Activated CD8-positive, alpha-beta memory T cell treated with anti-CD3 and anti-CD28 coated beads for 24 hours (primary cell): Measurements from ENCODE around the gene NOP9.
"Not testable (repeated sequence)": the region's sequence is repeated elsewhere in the genome, so short reads cannot be mapped to it uniquely, and the experiment has no call there.

Source experiments
- DNase-seq: peaks from one replicate; pipeline ENCODE4 v3.0.0-alpha.2; 2020

The NOP9 gene

DNA sequence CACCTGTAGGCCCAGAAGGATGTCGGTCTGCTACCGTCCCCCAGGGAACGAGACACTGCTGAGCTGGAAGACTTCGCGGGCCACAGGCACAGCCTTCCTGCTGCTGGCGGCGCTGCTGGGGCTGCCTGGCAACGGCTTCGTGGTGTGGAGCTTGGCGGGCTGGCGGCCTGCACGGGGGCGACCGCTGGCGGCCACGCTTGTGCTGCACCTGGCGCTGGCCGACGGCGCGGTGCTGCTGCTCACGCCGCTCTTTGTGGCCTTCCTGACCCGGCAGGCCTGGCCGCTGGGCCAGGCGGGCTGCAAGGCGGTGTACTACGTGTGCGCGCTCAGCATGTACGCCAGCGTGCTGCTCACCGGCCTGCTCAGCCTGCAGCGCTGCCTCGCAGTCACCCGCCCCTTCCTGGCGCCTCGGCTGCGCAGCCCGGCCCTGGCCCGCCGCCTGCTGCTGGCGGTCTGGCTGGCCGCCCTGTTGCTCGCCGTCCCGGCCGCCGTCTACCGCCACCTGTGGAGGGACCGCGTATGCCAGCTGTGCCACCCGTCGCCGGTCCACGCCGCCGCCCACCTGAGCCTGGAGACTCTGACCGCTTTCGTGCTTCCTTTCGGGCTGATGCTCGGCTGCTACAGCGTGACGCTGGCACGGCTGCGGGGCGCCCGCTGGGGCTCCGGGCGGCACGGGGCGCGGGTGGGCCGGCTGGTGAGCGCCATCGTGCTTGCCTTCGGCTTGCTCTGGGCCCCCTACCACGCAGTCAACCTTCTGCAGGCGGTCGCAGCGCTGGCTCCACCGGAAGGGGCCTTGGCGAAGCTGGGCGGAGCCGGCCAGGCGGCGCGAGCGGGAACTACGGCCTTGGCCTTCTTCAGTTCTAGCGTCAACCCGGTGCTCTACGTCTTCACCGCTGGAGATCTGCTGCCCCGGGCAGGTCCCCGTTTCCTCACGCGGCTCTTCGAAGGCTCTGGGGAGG lies 11.3 kb downstream of the NOP9 start, which contains the start of gene LTB4R:
Gene LTB4R, plus strand, starts transcription at position 857 of the 959 bp plus-strand sequence. CDS start 4,150 bp downstream, outside the sequence.
- peak; percentile 89 for DNase-seq

DNA sequence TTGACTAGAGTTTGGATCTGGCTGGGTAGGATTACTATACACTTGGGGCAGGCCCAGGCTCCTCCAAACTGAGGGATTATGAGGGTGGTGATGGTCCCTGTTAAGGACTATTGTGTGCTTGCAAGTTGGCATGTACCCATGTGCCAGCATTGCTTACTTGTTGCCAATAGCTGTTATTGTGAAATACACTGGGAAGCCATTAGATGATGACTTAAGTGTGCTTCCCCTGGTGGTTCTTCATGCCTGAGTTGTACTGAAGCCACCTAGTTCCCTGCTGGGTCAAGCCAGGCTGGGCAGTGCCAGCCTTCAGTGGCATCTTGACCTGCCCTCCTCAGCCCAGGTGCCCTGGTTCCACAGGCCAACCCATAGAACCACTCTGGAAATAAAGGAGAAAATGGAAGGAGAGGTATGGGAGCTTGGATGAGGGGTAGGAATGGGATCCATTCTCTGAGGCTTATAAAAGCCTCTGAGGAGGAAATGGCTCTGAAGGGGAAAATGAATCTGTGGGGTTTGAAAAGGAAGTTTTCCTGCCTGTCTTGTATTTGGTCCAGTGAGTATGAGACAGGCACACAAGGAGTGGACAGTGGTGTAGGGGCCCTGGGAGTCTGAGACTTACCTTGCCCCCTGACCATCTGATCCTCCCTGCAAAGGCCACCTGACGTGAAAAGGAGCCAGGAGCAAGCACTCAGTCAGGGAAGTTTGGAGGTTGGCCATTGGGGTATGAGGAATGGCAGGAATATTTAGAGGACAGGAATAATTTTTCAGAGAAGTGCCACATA lies 12.4 kb downstream of the NOP9 start:
- DNase-seq = peak; percentile 69

DNA sequence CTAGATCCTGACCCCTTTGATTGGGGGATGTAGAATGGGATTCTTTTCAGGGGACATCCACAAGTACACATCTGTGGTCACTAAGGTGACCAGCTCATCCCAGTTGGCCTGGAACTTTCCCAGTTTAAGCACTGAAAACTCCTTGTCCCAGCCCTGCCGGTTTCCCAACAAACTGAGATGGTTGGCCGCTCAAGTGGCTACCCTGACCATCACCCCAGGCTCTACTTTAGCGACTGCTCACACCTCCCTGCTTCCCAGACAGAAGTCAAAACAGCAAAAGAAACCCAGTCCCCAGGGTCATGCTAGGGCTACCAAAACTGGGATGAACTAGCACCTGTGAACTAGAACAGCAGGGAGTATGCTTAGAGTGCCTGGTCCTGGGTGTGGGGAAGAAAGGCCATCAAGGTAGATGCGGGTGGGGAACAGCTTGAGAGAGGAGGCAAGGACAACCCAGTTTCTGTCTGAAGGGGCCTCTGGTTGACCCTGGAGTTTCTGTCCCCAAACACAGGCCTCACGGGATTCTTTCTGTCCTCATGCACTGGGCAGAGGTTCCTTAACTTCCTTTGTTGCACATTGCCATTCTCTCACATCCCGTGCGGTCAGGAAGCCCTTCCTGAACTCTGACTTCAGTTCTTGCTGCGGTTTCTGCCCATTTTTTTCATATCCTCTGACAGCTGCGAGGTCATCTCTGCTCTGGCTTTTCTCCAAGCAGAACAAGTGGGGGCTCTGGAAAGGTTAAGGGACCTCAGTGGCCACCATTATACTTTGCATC lies 13.3 kb downstream of the NOP9 start:
- DNase-seq = no peak

DNA sequence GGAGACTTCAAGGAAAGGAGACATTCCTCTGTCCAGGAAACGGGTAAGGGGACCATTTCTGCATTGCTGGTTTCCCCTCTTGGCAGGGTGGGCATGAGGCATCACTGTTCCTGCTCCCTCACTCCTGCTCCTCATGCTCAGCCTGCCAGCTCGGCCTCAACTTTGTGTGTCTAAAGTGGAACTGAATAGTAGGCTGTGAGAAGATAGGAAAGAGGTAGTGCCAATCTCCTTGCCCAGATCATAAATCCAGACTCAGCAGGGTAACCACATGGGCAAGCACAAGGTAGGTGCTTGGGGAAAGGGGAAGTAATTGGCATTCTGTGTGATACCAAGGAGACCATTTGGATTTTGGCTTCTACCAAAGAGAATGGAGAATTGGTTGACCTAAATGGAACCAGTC lies 14.3 kb downstream of the NOP9 start:
- DNase-seq = no peak

DNA sequence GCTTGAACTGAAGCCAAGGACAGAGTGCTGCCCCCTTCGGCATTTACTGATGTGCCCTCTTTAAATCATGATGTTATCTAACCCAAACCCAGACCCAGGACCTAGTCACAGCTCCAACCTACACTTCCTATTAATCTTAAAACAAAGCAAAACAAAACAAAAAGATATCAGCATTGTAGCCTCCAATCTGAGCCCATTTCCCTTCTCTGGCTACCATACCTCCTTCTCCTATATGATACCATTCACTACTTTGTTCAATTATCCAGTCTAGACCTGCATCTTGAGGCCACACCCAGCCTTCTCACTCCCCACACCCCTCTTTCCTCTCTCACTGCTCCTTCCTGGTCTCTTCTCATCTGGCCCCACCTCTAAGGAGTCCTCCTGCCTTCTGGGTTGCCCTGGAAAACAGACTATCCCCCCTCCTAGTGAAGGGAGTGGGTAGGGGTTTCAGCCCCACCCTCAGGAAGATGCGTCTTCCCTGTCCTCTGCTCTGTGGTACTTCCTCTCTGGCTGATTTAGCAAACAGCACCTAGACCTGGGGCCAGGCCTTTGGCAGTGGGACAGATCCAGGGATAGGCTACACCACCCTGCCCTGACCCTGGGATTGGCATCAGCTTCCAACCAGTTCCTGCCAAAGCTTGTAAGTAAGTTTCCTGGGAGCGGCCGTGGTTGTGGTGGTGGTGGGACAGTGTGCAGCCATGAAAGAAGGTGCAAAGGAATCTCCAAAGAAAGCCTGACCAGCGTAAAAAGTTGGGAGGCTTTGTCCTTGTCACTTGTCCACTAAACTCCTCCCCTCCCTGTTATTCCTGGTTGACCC lies 14.9 kb downstream of the NOP9 start:
- DNase-seq = no peak

DNA sequence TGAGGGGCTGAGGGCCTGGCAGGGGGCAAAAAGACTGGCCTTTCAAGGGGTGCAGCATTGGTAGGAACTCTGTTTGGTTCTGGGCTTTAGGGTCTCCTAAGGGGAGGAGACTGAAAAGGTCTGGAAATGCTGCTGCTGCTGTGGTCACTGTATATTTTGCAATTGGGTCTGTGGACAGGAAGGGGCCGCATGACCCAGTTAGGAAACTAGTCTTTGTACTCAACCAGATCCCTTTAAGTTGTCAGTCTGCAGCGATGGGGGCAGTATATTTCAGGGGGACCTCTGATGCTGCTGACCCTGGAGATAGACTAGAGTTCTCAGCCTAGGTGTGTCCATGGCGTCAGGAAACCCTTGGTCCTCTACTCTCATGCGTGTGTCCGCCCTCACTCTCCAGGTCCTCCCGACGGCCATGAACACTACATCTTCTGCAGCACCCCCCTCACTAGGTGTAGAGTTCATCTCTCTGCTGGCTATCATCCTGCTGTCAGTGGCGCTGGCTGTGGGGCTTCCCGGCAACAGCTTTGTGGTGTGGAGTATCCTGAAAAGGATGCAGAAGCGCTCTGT lies 15.7 kb downstream of the NOP9 start:
- DNase-seq = no peak

DNA sequence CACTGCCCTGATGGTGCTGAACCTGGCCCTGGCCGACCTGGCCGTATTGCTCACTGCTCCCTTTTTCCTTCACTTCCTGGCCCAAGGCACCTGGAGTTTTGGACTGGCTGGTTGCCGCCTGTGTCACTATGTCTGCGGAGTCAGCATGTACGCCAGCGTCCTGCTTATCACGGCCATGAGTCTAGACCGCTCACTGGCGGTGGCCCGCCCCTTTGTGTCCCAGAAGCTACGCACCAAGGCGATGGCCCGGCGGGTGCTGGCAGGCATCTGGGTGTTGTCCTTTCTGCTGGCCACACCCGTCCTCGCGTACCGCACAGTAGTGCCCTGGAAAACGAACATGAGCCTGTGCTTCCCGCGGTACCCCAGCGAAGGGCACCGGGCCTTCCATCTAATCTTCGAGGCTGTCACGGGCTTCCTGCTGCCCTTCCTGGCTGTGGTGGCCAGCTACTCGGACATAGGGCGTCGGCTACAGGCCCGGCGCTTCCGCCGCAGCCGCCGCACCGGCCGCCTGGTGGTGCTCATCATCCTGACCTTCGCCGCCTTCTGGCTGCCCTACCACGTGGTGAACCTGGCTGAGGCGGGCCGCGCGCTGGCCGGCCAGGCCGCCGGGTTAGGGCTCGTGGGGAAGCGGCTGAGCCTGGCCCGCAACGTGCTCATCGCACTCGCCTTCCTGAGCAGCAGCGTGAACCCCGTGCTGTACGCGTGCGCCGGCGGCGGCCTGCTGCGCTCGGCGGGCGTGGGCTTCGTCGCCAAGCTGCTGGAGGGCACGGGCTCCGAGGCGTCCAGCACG lies 16.4 kb downstream of the NOP9 start:
- DNase-seq = no peak

DNA sequence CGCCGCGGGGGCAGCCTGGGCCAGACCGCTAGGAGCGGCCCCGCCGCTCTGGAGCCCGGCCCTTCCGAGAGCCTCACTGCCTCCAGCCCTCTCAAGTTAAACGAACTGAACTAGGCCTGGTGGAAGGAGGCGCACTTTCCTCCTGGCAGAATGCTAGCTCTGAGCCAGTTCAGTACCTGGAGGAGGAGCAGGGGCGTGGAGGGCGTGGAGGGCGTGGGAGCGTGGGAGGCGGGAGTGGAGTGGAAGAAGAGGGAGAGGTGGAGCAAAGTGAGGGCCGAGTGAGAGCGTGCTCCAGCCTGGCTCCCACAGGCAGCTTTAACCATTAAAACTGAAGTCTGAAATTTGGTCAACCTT lies 16.9 kb downstream of the NOP9 start:
- DNase-seq = no peak

DNA sequence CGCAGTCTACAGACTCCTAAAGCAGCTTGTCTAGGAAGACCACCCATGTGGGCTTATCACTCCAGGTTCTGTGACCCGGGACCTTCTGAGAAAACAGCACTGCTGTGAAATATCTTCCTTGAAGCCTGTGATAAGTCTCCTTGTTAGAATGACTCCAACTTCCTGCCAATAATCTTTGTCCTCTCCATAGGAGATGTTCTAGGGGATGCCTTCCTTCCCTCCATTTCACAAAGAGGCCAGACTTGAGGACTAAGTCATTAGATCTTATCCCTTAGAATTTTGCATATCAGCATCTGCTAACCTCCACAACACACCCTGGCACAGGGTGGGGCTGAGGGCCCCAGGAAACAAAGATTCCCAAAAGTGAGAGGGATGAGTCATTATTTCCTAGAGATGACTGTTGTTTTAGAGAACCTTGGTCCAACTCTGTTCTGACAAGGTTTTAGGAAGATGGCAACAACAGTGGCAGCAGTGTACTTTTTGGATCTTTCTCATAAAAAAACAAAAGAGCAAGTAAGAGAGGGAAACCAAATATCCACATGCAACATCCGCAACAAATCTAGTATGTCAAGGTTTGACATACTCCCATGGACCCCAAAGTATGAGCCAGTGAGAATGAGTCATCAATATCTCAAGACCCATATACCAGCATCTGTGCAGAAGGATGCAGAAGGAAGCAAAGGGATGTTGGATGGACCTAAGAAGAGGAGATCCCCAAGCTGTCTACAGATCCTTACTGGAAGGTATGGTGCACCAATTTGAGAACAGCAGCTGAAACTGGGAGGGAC lies 17.7 kb downstream of the NOP9 start:
- DNase-seq = no peak

DNA sequence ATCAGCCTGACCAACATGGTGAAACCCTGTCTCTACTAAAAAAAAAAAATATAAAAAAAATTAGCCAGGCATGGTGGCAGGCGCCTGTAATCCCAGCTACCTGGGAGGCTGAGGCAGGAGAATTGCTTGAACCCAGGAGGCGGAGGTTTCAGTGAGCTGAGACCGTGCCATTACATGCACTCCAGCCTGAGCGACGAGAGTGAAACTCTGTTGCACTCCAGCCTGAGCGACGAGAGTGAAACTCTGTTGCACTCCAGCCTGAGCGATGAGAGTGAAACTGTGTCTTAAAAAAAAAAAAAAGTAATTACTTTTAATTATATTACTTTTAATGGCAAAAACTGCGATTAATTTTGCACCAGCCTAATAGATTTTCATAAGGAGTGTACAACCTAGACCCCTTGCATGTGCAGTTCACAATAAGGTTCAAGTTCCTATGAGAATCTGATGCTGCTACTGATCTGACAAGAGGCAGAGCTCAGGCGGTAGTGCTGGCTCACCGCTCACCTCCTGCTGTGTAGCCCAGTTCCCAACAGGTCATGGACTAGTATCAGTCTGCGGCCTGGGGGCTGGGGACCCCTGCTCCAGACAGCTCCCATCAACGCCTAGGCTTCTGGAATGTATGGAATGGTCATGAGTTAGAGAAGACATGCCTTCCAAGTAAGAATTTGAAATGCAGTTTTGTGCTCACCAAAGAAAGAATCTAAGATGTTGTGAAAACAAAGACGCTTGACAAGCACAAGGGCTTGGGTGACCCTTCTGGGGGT lies 21.7 kb downstream of the NOP9 start:
- no peak for DNase-seq

DNA sequence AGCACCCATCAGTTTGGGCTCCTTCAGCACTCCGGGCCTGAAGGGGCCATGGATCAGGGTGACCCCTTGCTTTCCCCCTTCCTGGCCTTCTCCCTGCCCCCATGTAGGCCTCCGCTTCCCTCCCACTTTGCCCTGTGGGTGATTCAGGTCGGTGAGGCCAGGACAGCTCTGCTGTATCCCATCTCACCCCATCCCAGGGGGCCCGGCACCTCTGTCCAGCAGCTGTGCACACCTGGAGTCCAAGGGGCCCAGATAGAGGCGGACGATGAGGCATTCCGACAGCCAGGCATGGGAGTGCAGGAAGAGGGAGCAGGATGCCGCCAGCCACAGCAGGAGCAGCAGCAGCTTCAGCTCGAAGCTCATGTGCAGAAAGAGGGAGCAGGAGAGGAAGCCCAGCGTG lies 23.0 kb downstream of the NOP9 start:
- DNase-seq = no peak

DNA sequence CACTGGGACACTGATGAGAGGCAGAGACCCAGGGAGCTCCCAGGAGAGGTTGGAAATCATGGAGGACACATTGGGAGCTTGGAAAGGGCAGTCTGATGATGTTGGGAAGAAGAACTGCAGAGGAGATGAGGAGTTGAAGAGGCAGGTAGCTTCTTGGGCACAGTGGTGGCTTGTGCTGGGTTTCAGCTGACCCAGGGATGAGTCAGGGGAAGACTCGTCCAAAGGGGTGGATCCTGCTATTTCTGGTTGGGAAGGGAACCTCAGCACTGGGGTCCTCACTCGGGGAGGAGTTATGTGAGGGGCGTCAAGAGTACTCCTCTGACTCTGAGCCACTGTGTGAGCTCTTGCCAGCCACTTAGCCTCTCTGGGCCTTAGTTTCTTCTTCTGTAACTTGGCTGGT lies 23.7 kb downstream of the NOP9 start:
- no peak for DNase-seq

DNA sequence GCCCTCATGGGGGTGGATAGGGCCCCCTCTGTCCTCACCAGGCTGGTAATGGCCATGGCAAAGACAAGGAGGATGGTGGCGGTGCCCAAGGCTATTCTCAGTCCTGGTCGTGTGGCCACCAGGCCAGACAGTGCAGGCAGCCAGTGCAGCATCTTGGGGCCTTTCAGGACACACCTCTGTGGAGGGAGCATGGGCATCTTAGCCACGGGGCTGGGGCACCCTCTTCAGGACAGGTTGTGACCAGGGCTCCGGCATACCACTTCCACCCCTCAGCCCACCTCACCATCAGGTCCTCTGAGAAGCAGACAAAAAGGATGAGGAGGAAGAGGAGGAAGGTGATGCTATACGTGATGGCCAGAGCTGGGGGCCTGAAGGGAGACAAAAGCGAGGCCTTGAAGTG lies 24.4 kb downstream of the NOP9 start:
- no peak for DNase-seq

DNA sequence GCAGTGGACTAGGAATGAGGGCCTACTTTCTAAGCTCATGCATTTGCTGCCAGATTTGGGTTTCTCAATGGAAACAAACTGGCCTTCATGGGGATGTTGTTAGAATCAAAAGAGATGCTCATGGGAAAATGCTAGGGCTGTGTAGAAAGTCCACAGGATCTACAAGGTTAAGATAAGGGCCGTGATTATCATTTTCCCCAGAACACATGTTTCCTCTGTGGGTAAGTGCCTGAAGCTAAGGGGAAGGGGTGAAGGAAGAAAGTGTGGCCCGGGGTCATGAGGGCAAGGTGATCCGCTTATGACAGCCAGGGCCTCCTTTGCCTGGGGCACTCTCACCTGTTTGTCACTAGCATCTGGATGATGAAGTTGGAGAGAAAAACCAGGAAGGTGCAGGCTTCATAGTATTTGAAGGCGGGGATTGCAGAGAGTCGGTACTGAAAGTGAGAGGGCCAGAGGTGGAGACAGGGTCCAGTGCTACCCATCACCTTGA lies 25.4 kb downstream of the NOP9 start:
- no peak for DNase-seq

DNA sequence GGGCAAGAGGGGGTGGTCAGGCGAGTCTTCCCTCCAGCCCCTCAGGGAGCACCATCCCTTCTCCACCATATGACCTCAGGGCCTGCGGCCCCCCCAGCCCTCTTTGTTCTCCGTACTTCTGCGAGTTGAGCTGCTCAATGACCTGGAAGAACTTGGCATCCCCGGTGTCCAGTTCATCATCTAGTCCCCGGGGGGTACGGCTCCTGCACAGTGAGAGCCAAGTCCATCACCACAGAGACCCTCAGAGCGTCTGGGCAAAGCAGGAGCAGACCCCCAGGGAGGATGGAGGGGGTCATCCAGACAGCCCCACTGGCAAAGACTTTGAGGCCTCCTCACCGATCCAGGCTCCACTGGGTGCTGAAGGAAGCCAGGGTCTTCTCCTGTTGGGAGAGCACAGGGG lies 26.3 kb downstream of the NOP9 start:
- DNase-seq = no peak

DNA sequence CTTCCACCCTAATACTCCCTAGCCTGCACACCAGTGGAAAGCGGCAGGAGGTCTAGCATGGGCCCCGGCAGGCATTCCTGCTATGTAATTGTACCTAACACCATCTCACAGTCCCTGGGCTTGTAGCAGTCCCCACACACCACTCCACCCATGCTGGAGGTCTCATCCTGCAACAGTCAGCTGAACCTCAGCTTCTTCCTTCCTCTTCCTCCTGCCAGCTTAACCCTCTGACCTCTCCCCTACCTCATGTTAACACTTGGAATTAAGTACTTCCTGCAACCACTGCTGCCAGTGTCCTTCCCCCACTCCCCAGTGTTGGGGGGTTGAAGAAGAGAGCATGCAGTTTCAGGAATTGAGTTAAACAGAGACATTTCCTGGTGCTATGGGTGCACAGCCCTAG lies 27.7 kb downstream of the NOP9 start:
- DNase-seq = no peak

DNA sequence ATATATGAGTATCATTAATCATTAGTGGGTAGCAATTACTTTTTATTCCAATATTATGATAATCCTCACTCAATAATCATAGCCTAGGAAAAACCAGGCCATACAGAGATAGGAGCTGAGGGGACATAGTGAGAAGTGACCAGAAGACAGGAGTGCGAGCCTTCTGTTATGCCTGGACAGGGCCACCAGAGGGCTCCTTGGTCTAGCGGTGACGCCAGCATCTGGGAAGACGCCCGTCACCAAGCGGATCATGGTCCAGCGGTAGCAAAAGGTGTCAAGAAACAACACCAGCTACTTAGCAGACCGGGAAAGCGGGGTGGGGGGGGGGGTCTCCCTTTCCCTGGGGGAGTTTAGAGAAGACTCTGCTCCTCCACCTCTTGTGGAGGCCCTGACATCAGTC lies 28.3 kb downstream of the NOP9 start:
- DNase-seq = not testable (repeated sequence)

DNA sequence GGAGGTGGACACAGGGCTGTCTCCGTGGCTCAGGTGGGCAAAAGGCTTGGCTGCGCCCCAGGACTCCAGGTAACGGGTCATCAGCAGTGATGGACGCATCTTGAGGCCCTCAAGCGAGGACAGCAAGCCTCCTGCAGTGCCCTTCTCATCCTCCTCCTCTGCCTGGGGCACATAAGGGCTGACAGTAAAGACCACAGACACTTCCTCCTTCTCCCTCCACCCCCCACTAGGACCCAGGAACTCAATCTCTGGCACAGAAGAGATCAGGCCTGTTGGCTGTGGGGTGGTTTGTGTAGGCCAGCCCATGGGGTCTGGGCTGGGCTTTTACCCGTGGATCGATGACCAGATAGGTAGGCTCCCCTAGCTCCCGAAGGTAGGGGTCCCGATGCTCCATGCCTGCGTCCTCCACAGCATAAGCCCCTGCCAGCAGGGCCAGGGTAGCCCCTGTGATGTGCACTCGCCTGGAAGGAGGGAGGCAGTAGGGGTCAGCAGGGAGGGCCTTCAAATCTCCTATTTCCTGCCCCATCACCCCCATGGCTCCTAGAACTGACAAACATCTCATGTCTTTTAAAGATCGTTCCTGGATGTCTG lies 29.5 kb downstream of the NOP9 start:
- DNase-seq = no peak

DNA sequence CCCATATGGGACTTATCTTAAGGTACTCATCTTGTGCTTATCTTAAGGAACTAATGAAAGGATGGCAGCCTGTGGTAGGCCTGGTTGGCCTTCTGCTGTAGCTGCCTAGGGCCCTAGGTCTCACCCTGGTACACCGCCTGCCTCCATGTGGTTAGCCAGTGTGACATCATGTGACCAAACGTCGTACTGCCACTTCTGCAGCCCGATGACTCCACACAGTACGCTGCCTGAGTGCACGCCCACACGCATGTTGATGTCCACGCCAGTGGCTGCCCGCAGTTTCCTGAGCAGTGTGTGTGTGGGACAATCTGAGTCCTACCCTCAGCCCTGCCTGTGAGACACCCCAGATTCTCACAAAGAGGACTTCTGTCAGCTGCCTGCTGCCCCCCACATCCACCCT lies 30.1 kb downstream of the NOP9 start:
- peak; percentile 79 for DNase-seq
